ENCODE results near the gene ZNF714.

The ZNF714 gene

GRCh38 chr19:21065336-21065735 is 16.7 kb upstream of the ZNF714 start:
- TF ChIP-seq CEBPB (IDR thresholded peaks at IDR 0.05) (no peak), TAF1 (IDR thresholded peaks at IDR 0.05; ENCODE audit: low read depth) (no peak), ZBTB7A (IDR thresholded peaks at IDR 0.05; ENCODE audit: low read depth) (no peak), CREB1 (IDR thresholded peaks at IDR 0.05; ENCODE audit: low read depth) (no peak), TEAD4 (IDR thresholded peaks at IDR 0.05) (no peak), EGR1 (IDR thresholded peaks at IDR 0.05) (no peak), NFIC (IDR thresholded peaks at IDR 0.05) (no peak), RAD21 (IDR thresholded peaks at IDR 0.05; ENCODE audit: low read depth) (no peak), FOXM1 (IDR thresholded peaks at IDR 0.05; ENCODE audit: borderline replicate concordance, low read depth) (no peak), USF1 (IDR thresholded peaks at IDR 0.05) (no peak), EP300 (IDR thresholded peaks at IDR 0.05; ENCODE audit: borderline replicate concordance) (no peak), YY1 (IDR thresholded peaks at IDR 0.05; ENCODE audit: low read depth) (no peak), TCF12 (IDR thresholded peaks at IDR 0.05; ENCODE audit: low read depth) (no peak), REST (IDR thresholded peaks at IDR 0.05; ENCODE audit: low read depth) (no peak), MAX (IDR thresholded peaks at IDR 0.05) (no peak)

- no peak for TF ChIP-seq RAD21 (IDR thresholded peaks at IDR 0.05; ENCODE audit: low read depth)
- TF ChIP-seq EGR1 (IDR thresholded peaks at IDR 0.05) = no peak
- TF ChIP-seq CEBPB (IDR thresholded peaks at IDR 0.05) = no peak
- TF ChIP-seq REST (IDR thresholded peaks at IDR 0.05; ENCODE audit: low read depth) = no peak
- no peak for TF ChIP-seq FOXM1 (IDR thresholded peaks at IDR 0.05; ENCODE audit: borderline replicate concordance, low read depth)
- TF ChIP-seq USF1 (IDR thresholded peaks at IDR 0.05) = no peak
- no peak for TF ChIP-seq TCF12 (IDR thresholded peaks at IDR 0.05; ENCODE audit: low read depth)
- no peak for TF ChIP-seq TAF1 (IDR thresholded peaks at IDR 0.05; ENCODE audit: low read depth)
- TF ChIP-seq ZBTB7A (IDR thresholded peaks at IDR 0.05; ENCODE audit: low read depth) = no peak
- no peak for TF ChIP-seq TEAD4 (IDR thresholded peaks at IDR 0.05)
- TF ChIP-seq EP300 (IDR thresholded peaks at IDR 0.05; ENCODE audit: borderline replicate concordance) = no peak
- no peak for TF ChIP-seq CREB1 (IDR thresholded peaks at IDR 0.05; ENCODE audit: low read depth)
- no peak for TF ChIP-seq NFIC (IDR thresholded peaks at IDR 0.05)
- no peak for TF ChIP-seq MAX (IDR thresholded peaks at IDR 0.05)
Measured at GRCh38 chr19:21084343-21084742, 2.3 kb downstream of the ZNF714 start.

GRCh38 chr19:21087871-21088270 is 5.9 kb downstream of the ZNF714 start:
- TF ChIP-seq REST (IDR thresholded peaks at IDR 0.05; ENCODE audit: low read depth) = no peak
- TF ChIP-seq CREB1 (IDR thresholded peaks at IDR 0.05; ENCODE audit: low read depth) = no peak
- no peak for TF ChIP-seq RAD21 (IDR thresholded peaks at IDR 0.05; ENCODE audit: low read depth)
- no peak for TF ChIP-seq YY1 (IDR thresholded peaks at IDR 0.05; ENCODE audit: low read depth)
- TF ChIP-seq MAX (IDR thresholded peaks at IDR 0.05) = no peak
- TF ChIP-seq FOXM1 (IDR thresholded peaks at IDR 0.05; ENCODE audit: borderline replicate concordance, low read depth) = no peak
- TF ChIP-seq TCF12 (IDR thresholded peaks at IDR 0.05; ENCODE audit: low read depth) = no peak
- no peak for TF ChIP-seq TAF1 (IDR thresholded peaks at IDR 0.05; ENCODE audit: low read depth)
- TF ChIP-seq TEAD4 (IDR thresholded peaks at IDR 0.05) = no peak
- no peak for TF ChIP-seq EP300 (IDR thresholded peaks at IDR 0.05; ENCODE audit: borderline replicate concordance)
- TF ChIP-seq EGR1 (IDR thresholded peaks at IDR 0.05) = no peak
- no peak for TF ChIP-seq NFIC (IDR thresholded peaks at IDR 0.05)
- TF ChIP-seq CEBPB (IDR thresholded peaks at IDR 0.05) = no peak
- no peak for TF ChIP-seq USF1 (IDR thresholded peaks at IDR 0.05)
- no peak for TF ChIP-seq ZBTB7A (IDR thresholded peaks at IDR 0.05; ENCODE audit: low read depth)
